ENCODE results near the gene ONECUT1. TPM values are rescaled to one million over a fixed set of nuclear protein-coding genes. Genes with fewer than 3 reads are reported as not detected.

ONECUT1 gene
- total RNA-seq, 1 experiment from 2014 or later: 1.3 TPM

- Histone ChIP-seq H3K27me3 (ENCODE audit: insufficient read depth, low read length) (peaks cover under 1% of the 10 kb centered on the region; the same call in 1 of the 2 replicates), H3K9me3 (ENCODE audit: control insufficient read depth in 1 of 2, insufficient read depth in 1 of 2, low read depth in 1 of 2, low read length in 2 of 2) (no peaks in the 10 kb centered on the region), H2AFZ (ENCODE audit: low read depth, low read length, poor library complexity, severe bottlenecking) (no peak overlapping the region), H3K4me3 (replicated peaks in 1 of 2; ENCODE audit: low read depth in 1 of 2, low read length in 2 of 2) (no peak overlapping the region), H3K4me2 (ENCODE audit: low read length) (no peak overlapping the region), H3K36me3 (ENCODE audit: control insufficient read depth in 1 of 2, insufficient read depth in 2 of 2, low read length in 2 of 2) (no peaks in the 10 kb centered on the region), H3K79me2 (ENCODE audit: insufficient read depth, low read length) (no peaks in the 10 kb centered on the region), H3K9ac (ENCODE audit: low read length) (no peak overlapping the region), H4K20me1 (ENCODE audit: insufficient read depth) (no peaks in the 10 kb centered on the region), H3K9me2 (ENCODE audit: insufficient read depth) (no peaks in the 10 kb centered on the region), H3K27ac (ENCODE audit: low read depth, low read length) (no peak overlapping the region), H3K4me1 (ENCODE audit: control insufficient read depth in 1 of 2, insufficient read depth in 2 of 2, low read length in 2 of 2) (peaks cover 2 to 9% of the 10 kb centered on the region in 2 experiments; a peak in 2 of 4 replicates)
- DNase-seq (ENCODE audit: low read depth, low spot score) (no peak), ATAC-seq (no peak)
- TF ChIP-seq RAD21 (IDR thresholded peaks at IDR 0.05; ENCODE audit: low read depth): no peak
- TF ChIP-seq ZBTB33 (IDR thresholded peaks at IDR 0.05; ENCODE audit: extremely low read depth, insufficient replicate concordance, low read length): no peak
- TF ChIP-seq CBX3 (IDR thresholded peaks at IDR 0.05; ENCODE audit: low read depth): no peak
- TF ChIP-seq SP1 (IDR thresholded peaks at IDR 0.05; ENCODE audit: low read depth): no peak
- no peak for TF ChIP-seq ZNF274 (IDR thresholded peaks at IDR 0.05; ENCODE audit: low read depth, low read length)
- no peak for TF ChIP-seq YY1 (IDR thresholded peaks at IDR 0.05; ENCODE audit: extremely low read depth, insufficient replicate concordance, low read depth, low read length)
- TF ChIP-seq EZH2 (IDR thresholded peaks at IDR 0.05): no peak
- TF ChIP-seq EZH2phosphoT487 (IDR thresholded peaks at IDR 0.05; ENCODE audit: borderline replicate concordance): no peak
- no peak for TF ChIP-seq POLR2A (IDR thresholded peaks at IDR 0.05; ENCODE audit: borderline replicate concordance, extremely low read depth, insufficient read depth, insufficient read length)
- TF ChIP-seq CTCF (IDR thresholded peaks at IDR 0.05 in 2 of 3, conservative IDR thresholded peaks at IDR 0.05 in 1 of 3; ENCODE audit: borderline replicate concordance in 1 of 3, insufficient read depth in 1 of 3, low read depth in 2 of 3, low read length in 2 of 3): no peak
- intact Hi-C loops (cut with micrococcal nuclease): no loop called here
- ChIA-PET POLR2A (no interaction called here), RAD21 (ENCODE audit: low non-redundant PET in 1 of 2, low total read pairs in 2 of 2, uncharacterized antibody in 2 of 2, unreplicated experiment in 2 of 2) (no interaction called here), CTCF (no interaction called here)
- BruUV-seq (replicated peaks): no TSS peak
Measured at GRCh38 chr15:52791776-52792175, 1.6 kb upstream of the ONECUT1 start.

Data from HCT116 (cell line).